Sigmoid colon (tissue), 4 donors: ENCODE results near the gene BRI3.

ENCODE experiments used
- POLR2AphosphoS5 ChIP-seq, 4 donors: sonication (generic); formaldehyde crosslinking; IDR thresholded peaks; one replicate each; pipeline ENCODE4 v1.6.1; 2017; ENCODE audit warnings: antibody characterized with exemption in 4 of 4
- TF ChIP-seq, protein P1 (sequence below), 4 experiments: fragments of 450-650 bp in 3 of 4; fragments of 200-600 bp in 1 of 4; IDR thresholded peaks; one replicate each; pipeline ENCODE4 v1.5.1; 2016 to 2019; ENCODE audit warnings: antibody characterized with exemption in 4 of 4, mild to moderate bottlenecking in 3 of 4, moderate library complexity in 2 of 4

- TF ChIP-seq, protein P1, sequence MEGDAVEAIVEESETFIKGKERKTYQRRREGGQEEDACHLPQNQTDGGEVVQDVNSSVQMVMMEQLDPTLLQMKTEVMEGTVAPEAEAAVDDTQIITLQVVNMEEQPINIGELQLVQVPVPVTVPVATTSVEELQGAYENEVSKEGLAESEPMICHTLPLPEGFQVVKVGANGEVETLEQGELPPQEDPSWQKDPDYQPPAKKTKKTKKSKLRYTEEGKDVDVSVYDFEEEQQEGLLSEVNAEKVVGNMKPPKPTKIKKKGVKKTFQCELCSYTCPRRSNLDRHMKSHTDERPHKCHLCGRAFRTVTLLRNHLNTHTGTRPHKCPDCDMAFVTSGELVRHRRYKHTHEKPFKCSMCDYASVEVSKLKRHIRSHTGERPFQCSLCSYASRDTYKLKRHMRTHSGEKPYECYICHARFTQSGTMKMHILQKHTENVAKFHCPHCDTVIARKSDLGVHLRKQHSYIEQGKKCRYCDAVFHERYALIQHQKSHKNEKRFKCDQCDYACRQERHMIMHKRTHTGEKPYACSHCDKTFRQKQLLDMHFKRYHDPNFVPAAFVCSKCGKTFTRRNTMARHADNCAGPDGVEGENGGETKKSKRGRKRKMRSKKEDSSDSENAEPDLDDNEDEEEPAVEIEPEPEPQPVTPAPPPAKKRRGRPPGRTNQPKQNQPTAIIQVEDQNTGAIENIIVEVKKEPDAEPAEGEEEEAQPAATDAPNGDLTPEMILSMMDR (IDR thresholded peaks at IDR 0.05): no peak
- no peak for TF ChIP-seq POLR2AphosphoS5 (IDR thresholded peaks at IDR 0.05)
Measured at GRCh38 chr7:98334081-98334480, 52.6 kb downstream of the BRI3 start.
